Rectal smooth muscle tissue (tissue), 1 donor: ENCODE measurements around the gene TMEM198.

ENCODE experiments used
- H3K27ac ChIP-seq: one replicate; pipeline ENCODE4 v1.7.0; 2013; ENCODE audit warnings: low read depth, low read length, inconsistent platforms
- H3K27me3 ChIP-seq: one replicate; pipeline ENCODE4 v1.7.0; 2013; ENCODE audit warnings: low read length; ENCODE audit not compliant: control insufficient read depth, insufficient read depth
- H3K36me3 ChIP-seq: one replicate; pipeline ENCODE4 v1.7.0; 2013; ENCODE audit warnings: low read length; ENCODE audit not compliant: control insufficient read depth, insufficient read depth
- H3K4me1 ChIP-seq: one replicate; pipeline ENCODE4 v1.7.0; 2013; ENCODE audit warnings: low read length; ENCODE audit not compliant: control insufficient read depth, insufficient read depth
- H3K4me3 ChIP-seq: one replicate; pipeline ENCODE4 v1.7.0; 2013; ENCODE audit warnings: low read length
- H3K9ac ChIP-seq: one replicate; pipeline ENCODE4 v1.7.0; 2013; ENCODE audit warnings: low read length

TMEM198 gene

DNA sequence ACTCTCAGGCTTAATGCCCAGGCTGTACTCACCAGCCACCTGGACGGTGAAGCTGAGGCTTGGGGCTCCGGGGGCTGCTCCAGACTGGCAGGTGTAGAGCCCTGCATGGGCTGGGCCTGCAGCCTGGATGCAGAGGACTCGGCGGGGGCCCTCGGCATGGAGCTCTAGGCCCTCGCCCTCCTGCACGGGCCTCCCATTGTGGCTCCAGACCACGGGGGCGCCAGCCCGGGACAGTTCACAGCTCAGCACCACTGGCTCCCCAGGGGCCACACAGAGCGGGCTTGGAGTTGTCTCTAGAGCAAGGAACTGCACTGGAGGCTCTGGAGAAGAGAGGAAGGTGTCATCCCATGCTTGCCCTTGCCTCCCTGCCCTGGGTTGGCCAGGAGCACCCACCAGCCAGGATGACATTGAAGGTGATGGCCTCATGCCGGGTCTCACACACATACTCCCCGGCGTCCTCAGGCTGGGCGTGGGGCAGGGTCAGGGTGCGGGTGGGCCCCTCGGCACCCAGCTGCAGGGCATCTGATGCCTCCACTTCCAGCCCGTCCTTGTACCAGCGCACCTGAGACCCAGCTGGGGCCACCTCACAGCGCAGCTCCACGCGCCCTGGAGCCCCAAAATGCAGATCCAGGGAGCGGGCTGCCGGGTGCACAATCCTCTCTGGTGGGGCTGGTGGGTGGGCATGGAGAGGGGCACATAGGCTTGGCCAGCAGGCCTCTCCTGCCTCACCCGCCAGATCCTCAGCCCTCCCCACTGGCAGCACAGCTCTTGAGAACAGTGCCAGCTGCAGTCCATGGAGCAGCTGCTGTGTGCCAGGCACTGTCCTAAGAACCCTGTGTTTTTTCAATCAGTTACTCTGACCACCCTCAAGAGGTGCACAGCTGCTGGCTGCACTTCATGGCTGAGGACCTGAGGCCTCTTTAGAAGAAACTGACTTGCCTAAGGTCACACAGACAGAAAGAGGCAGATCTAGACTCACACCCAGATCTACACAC lies 14.3 kb downstream of the TMEM198 start:
- H3K4me1 ChIP-seq, result peaks cover under 1% of the 10 kb centered on the region
- no peak overlapping the region for H3K4me3 ChIP-seq
- no peak overlapping the region for H3K27ac ChIP-seq
- H3K36me3 ChIP-seq, result no peaks in the 10 kb centered on the region
- H3K9ac ChIP-seq, result no peak overlapping the region
- H3K27me3 ChIP-seq, result no peaks in the 10 kb centered on the region

DNA sequence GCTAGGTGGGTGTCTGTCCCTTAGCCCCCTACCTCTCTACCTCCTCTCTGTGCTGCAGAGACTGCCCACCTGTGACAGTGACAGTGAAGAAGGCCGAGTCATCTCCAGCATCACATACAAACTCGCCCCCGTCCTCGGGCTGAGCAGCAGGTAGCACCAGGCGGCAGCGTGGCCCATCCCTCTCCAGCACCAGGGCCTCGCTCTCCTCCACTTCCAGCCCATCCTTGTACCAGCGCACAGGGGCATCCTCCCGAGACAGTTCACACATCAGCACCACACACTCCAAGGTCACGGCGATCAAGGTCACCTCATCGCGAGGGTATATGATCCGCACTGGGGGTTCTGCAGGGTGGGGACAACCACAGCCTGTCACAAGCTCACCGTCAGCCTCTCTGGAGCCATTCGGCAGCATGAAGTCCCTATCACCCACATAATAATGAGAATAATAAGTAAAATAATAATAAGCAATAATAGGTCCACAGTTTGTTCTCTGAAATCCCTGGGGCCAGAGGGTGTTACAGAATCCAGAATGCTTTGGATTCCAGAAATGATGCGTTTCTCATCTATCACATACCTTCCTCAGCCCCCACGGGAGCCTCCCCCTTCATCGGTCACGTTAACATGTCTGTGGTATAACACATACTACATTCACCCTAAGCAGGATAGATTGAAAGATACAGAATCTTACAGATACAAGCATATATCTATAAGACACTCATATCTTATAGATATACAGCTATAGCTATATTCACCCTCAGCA lies 15.5 kb downstream of the TMEM198 start:
- Histone ChIP-seq H3K27me3 (no peaks in the 10 kb centered on the region), H3K9ac (no peak overlapping the region), H3K4me1 (no peaks in the 10 kb centered on the region), H3K4me3 (no peak overlapping the region), H3K27ac (no peak overlapping the region), H3K36me3 (no peaks in the 10 kb centered on the region)

DNA sequence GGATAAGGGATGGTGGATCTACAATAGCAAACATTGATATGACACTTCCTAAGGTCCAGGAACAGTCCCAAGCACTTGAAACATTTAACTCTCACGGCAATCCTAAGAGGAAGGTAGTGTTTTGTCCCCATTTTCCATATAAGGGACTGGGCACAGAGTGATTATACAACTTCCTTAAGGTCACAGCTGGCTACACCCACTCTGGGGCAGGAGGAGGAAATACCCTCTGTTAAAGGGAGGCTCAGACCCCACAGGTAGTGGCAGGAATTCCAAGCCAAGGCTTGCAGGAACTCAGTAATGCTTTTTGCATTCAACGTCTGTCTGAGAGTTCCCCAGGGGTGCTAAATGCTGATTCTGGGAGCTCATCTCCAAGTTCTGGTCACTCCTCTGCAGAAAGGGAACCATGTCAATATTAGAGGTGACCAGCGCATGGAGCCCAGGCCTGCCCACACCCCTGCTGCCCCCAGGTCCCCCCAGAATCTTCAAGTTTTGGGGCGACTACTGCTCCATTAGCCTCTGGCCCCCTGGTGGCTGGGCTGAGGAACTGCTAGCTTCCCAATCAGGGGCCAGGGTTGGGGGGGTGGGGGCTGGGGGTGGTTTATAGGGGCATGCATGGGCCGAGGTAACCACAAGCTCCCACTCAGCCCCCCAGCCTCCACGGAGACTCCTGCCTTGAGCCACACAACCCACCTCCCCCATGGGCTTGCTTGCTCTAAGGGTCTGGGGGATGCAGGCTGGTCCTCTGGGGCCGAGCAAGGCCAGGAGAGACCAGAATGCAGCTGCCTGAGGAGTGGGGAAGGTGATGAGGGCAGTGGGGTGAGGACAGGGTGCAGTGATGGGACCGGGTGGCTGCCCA lies 16.4 kb downstream of the TMEM198 start:
- no peak overlapping the region for H3K27ac ChIP-seq
- no peak overlapping the region for H3K9ac ChIP-seq
- H3K36me3 ChIP-seq, result no peaks in the 10 kb centered on the region
- no peaks in the 10 kb centered on the region for H3K4me1 ChIP-seq
- no peak overlapping the region for H3K4me3 ChIP-seq
- no peaks in the 10 kb centered on the region for H3K27me3 ChIP-seq

DNA sequence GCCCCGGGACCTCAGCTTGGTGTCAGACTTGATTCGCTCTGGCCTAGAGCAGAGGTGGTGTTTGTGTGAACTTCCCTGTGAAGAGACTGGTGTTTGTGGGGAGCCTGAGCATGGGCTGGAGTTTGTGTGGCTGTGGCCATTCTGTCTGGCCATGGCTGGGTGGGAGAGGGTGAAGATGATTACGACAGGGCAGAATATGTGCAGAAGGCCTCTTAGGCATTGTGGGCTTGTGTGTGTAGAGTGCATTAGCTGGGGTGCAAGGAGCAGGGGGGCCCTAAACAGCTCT lies 17.0 kb downstream of the TMEM198 start:
- Histone ChIP-seq H3K27ac (no peak overlapping the region), H3K9ac (no peak overlapping the region), H3K36me3 (no peaks in the 10 kb centered on the region), H3K27me3 (no peaks in the 10 kb centered on the region), H3K4me3 (no peak overlapping the region), H3K4me1 (no peaks in the 10 kb centered on the region)

DNA sequence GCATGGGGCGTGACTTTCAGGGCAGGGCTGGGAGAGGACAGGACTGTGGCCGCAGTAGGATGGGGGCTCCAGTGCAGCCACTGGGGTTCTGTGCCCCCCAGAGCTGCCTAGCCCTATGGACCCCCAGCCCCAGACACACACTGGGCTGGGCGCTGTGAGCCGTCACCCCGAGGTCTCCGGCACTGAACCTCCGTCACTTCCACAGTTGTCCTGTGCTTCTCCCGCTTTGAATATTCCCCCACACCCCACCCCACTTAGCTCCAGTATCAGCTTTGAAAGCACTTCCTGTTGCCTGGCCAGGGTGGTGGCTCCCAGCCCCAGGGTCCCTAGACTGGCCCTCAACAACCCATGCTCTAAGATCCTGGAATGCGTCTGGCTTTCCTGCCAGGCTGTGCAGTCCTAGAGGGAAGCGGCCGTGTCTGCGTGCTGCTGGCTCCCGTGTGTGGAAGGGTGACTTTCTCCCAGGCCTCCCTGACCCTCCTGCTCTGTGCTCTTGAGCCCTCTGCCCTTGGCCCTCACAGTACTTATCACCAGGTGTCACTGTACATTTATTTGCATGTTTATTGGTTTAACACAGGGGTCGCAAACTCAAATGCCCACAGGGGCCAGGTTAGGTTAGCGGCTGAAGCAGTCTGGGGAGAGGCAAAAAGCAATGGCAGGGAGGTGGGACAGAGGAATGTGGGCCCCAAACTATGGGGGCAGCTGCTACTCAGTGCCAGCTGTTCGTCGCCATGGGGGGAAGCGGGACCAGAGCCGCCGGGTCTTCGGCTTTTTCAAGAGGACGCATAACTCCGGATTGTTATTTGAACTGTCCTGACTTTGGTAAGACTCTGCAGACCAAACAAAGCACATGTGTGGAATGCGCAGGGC lies 17.6 kb downstream of the TMEM198 start:
- H3K9ac ChIP-seq, result no peak overlapping the region
- no peak overlapping the region for H3K27ac ChIP-seq
- H3K4me3 ChIP-seq, result no peak overlapping the region
- no peaks in the 10 kb centered on the region for H3K4me1 ChIP-seq
- H3K27me3 ChIP-seq, result no peaks in the 10 kb centered on the region
- H3K36me3 ChIP-seq, result no peaks in the 10 kb centered on the region

DNA sequence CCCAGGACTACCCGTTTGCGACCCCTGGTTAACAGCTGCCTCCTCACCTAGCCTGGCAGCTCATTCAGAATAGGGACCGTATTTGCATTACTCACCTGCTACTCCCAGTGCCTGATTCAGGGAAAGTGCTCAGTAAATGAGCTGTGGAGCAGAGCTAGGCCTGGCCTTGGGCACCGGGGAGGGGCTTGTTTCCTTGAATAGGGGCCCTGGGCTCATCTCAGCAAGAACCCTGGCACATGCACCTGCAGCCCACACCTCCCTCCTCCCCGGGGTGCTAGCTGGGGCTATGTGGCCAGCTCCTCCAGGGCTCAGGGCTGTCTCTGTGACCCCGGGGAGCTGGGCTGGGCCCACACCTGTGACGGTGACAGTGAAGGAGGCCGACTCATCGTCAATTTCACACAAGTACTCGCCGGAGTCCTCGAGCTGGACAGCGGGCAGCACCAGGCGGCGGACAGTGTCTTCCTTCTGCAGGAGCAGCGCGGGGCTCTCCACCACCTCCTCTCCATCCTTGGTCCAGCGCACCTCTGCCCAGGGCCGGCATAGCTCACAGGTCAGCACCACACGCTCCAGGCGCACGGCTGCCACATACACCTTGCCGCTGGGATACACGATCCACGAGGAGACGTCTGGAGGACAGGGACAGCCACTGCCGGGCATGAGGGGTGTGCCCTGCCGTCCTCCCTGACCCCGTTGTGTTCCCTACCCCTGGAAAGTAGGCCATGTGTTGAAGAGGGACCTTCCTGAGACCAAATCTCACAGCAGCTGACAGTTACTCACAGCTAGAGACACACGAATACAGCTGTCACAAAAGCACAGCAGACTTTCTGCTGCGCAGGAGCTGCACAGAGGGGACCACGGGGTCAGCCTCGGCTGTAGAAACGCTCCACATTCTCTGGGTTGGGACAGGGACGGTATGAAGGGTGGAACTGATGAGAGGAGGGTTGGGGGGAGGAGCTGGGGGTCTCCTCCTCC lies 18.5 kb downstream of the TMEM198 start:
- Histone ChIP-seq H3K4me1 (no peaks in the 10 kb centered on the region), H3K27me3 (no peaks in the 10 kb centered on the region), H3K36me3 (peaks cover 3% of the 10 kb centered on the region), H3K27ac (no peak overlapping the region), H3K9ac (no peak overlapping the region), H3K4me3 (no peak overlapping the region)

DNA sequence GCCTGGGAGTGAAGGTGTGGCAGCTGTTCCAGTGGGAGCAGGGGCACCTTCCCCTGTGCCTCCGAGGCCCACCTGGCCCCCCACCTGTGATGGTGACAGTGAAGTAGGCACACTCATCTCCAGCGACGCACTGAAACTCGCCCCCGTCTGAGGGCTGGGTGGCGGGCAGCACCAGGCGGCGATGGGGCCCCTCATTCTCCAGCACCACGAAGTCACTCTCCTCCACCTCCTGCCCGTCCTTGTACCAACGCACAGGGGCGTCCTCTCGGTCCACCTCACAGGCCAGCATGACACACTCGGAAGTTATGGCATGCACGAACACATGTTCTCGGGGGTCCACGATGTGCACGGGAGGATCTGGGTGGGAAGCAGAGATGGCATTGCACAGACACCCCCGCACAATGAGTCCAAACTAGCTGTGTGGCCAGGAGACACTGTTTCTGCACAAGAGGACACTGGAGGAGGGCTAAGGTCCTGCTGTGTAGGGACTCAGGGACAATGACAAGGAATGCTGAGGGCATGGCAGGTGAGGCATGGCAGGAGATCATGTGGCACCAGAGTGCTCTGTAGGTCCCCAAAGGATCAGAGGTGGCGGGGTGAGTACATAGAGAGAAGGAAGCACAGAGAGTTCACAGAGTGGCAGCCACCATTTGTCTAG lies 19.6 kb downstream of the TMEM198 start:
- Histone ChIP-seq H3K4me1 (no peaks in the 10 kb centered on the region), H3K36me3 (peaks cover 3% of the 10 kb centered on the region), H3K4me3 (no peak overlapping the region), H3K9ac (no peak overlapping the region), H3K27me3 (no peaks in the 10 kb centered on the region), H3K27ac (no peak overlapping the region)

DNA sequence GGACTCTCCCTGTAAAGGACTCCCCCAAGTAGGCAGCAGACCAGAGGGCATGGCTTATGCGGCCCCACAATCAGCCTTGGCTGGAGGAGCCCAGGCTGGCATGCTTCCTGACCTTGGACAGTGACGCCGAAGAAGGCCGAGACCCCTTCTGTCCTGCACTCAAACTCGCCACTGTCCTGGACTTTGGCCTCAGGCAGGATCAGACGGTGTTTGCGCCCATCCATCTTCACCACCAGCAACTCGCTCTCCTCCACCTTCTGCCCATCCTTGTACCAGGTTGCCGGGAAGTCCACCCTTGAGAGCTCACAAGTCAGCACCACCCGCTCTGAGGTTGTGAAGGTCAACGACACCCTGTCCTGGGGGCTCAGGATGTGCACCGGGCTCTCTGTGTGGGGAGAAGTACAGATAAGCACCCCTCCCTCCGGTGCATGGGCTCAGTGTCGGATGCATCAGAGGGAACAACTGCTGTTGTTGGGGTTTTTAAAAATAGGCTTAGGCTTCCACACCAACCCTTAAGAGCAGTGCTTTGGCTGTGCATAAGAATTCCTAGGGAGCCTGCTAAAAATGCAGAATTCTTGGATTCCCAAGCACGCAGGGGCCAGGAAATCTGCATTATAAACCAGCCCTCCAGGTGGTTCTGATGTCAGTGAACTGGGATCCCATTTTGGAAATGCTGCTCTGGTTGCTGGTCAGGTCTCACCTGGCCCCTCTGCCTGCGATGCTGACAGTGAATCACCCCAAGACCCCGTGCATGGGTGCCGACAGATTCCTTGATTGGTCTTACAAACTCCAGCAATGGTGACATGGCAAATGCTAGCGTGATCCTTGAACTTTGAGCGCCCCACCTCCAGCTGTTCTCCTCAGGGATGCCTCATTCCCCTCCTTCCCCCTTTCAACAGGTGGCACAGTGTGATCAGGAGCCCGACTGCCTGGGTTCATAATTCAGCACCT lies 21.6 kb downstream of the TMEM198 start:
- Histone ChIP-seq H3K4me3 (no peak overlapping the region), H3K27me3 (no peaks in the 10 kb centered on the region), H3K9ac (no peak overlapping the region), H3K36me3 (peaks cover 3% of the 10 kb centered on the region), H3K27ac (no peak overlapping the region), H3K4me1 (no peaks in the 10 kb centered on the region)

DNA sequence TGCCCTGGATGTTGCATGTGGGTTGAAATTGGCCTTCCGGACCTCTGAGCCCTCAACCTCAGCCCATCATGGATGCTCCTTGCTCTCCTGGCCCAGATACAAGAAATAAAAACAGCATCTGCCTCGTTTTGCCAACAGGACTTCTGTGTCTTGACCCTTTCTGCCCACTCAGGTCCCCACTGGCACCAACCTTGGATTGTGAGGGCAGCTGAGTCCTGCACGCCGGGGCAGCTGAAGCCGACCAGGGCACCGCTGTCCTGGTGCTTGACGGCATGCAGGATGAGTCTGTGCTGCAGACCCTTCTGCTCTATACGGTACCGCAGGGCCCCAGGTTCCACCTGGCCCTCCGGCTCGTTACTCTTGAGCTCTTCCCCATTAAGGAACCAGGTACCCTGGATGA lies 22.8 kb downstream of the TMEM198 start:
- Histone ChIP-seq H3K36me3 (peaks cover 3% of the 10 kb centered on the region), H3K27me3 (no peaks in the 10 kb centered on the region), H3K4me1 (peaks cover 1% of the 10 kb centered on the region), H3K27ac (no peak overlapping the region), H3K4me3 (no peak overlapping the region), H3K9ac (no peak overlapping the region)

DNA sequence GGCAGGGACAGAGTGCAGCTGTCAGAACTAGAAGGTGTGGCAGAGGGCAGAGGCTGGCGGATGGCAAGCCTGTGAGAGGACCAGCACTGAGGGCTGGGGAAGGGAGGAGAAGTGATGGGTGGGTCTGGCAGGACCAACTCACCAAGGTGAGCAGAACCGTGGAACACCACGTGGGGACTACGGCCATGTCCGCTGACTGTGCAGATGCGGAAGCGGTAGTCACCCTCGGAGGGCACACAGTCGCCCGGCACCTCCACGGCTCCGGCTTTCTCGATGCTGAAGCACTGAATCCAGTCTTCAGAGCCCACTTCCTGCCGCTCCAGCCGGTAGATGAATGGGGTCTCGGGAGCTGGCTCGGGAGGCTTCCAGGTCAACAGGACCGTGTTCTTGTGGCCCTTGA lies 23.3 kb downstream of the TMEM198 start:
- no peaks in the 10 kb centered on the region for H3K27me3 ChIP-seq
- H3K4me1 ChIP-seq, result peaks cover 4% of the 10 kb centered on the region
- H3K27ac ChIP-seq, result no peak overlapping the region
- no peak overlapping the region for H3K9ac ChIP-seq
- no peak overlapping the region for H3K4me3 ChIP-seq
- peaks cover 3% of the 10 kb centered on the region for H3K36me3 ChIP-seq
